Measurements from ENCODE around the gene FGF3.

The FGF3 gene

DNA sequence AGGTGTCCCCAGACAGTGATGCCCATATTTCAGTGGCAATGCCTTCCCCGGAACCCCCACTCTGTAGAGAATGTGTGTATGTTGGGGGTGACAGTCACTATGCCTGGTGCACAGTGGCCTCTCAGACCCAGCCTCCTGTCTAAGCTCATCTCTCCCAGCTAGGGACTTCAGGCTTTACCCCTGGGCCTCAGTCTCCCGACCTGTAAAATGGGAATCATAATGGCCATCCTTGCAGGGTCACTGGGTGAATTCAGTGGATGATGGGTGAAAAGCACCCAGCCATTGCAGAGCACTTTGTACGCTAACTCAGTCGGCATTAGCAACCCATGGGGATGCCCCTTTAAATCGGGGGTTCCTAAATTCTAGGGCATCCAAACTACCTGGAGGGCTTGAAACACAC, 18.9 kb downstream of the FGF3 start:
- Histone ChIP-seq H3K4me1 (ENCODE audit: control insufficient read depth, insufficient read depth, low read length) (no peaks in the 10 kb centered on the region), H3K27me3 (replicated peaks; ENCODE audit: control insufficient read depth, insufficient read depth, low read length) (peaks cover 40% of the 10 kb centered on the region), H3K9ac (ENCODE audit: low read length) (no peak overlapping the region), H3K36me3 (ENCODE audit: control insufficient read depth, insufficient read depth, low read length, severe bottlenecking) (no peaks in the 10 kb centered on the region), H3K9me3 (ENCODE audit: control insufficient read depth, low read length) (peaks cover 3% of the 10 kb centered on the region), H3K4me3 (ENCODE audit: low read length) (no peak overlapping the region)
- no peak for DNase-seq (ENCODE audit: low read depth)

DNA sequence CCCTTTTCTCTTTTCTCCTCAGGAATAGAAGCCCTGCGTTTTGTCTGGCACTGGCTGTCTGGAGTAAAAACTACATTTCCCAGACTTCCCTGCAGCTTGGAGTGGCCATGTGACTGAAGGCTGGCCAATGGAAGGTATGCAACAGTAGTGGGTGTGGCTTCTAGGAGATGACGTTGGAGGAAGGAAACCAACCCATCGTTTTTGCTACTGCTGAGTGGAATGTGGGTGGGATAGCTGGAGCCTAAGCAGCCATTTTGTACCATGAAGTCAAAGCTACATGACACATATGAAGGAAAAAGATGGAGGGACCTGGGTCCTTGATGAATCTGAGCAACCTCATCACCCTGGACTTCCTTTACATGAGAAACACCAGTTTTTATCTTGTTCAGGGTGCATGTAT, 19.6 kb downstream of the FGF3 start:
- no peak overlapping the region for H3K9ac ChIP-seq (ENCODE audit: low read length)
- no peaks in the 10 kb centered on the region for H3K36me3 ChIP-seq (ENCODE audit: control insufficient read depth, insufficient read depth, low read length, severe bottlenecking)
- no peak for DNase-seq (ENCODE audit: low read depth)
- H3K9me3 ChIP-seq (ENCODE audit: control insufficient read depth, low read length): peaks cover 3% of the 10 kb centered on the region
- peaks cover 39% of the 10 kb centered on the region for H3K27me3 ChIP-seq (replicated peaks; ENCODE audit: control insufficient read depth, insufficient read depth, low read length)
- H3K4me3 ChIP-seq (ENCODE audit: low read length): no peak overlapping the region
- no peaks in the 10 kb centered on the region for H3K4me1 ChIP-seq (ENCODE audit: control insufficient read depth, insufficient read depth, low read length)

DNA sequence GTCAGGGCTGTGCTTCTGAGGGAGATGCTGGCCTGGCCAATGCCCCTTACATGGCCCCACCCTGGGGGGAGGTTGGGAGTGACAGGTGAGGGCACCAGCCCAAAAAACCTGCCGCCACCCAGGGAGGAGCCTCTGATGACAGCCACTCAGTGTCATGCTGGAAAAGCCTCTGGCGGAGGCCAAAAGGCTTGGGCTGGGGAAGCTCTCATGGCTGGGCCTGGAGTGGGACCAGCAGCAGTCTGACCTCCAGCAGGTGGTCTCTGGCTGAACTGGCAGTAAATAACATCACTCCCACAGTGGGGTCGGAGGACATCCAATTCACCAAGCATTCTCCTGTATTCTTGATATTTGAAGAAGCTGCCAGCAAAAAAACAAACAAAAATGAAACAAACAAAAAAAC, 20.1 kb downstream of the FGF3 start:
- Histone ChIP-seq H3K9me3 (ENCODE audit: control insufficient read depth, low read length) (peaks cover 3% of the 10 kb centered on the region), H3K27me3 (replicated peaks; ENCODE audit: control insufficient read depth, insufficient read depth, low read length) (peaks cover 36% of the 10 kb centered on the region), H3K4me1 (ENCODE audit: control insufficient read depth, insufficient read depth, low read length) (no peaks in the 10 kb centered on the region), H3K9ac (ENCODE audit: low read length) (no peak overlapping the region), H3K4me3 (ENCODE audit: low read length) (no peak overlapping the region), H3K36me3 (ENCODE audit: control insufficient read depth, insufficient read depth, low read length, severe bottlenecking) (no peaks in the 10 kb centered on the region)
- DNase-seq (ENCODE audit: low read depth): no peak

DNA sequence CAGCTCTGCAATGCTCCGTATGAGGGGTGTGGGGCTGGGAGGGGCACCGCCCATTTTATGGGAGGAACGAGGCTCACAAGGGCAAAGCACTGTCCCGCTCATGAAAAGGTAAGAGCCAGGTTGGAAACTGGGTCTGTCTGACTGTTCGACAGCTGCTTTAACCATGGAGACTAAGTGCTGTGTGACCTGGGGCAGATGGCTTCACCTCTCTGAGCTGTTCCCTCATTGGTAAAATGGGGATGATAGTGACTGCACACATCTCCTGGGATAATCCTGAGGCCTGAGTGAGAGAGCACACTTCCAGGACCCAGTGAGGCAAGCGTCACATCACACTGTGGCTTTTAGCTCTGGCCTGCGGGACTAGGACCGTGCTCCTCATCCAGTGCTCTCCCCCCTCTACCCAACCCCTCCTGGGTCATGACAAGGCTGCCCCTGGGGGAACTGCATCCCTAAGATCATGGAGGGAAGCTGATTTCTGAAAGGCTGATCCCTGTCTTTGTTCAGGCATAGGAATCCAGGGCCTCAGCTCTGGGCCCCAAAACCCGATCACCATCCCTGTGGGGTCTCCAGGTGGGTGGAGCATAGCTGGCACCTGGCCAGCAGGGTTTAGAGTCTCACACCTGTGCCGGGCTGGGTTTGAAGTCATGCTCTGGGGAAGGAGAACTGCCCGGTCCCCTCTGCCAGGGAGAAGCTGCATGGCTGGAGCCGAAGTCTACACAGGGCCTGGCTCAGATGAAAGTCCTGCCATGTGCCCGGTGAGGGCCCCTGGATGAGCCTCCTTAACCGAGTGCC, 21.3 kb downstream of the FGF3 start:
- no peak for DNase-seq (ENCODE audit: low read depth)
- Histone ChIP-seq H3K27me3 (replicated peaks; ENCODE audit: control insufficient read depth, insufficient read depth, low read length) (peaks cover 26% of the 10 kb centered on the region), H3K9ac (ENCODE audit: low read length) (no peak overlapping the region), H3K4me3 (ENCODE audit: low read length) (no peak overlapping the region), H3K4me1 (ENCODE audit: control insufficient read depth, insufficient read depth, low read length) (no peaks in the 10 kb centered on the region), H3K9me3 (ENCODE audit: control insufficient read depth, low read length) (peaks cover 3% of the 10 kb centered on the region), H3K36me3 (ENCODE audit: control insufficient read depth, insufficient read depth, low read length, severe bottlenecking) (no peaks in the 10 kb centered on the region)

DNA sequence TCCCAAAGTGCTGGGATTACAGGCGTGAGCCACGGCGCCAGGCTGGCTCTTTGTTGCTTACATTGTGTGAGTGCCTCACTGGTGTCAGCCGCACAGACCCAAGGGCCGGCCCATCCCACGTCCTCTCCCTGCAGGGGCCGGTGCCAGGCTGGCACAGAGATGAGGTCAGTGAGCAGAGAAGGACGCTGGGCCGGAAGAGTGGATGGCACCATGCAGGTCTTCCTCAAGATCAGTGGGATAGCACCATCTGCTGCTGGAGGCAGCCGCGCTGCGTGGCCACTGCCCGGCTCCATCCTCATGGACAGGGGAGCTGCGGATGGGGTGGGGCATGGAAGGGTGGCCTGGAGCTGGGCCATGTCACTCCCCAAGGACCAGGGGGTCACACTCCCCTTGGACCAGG, 22.1 kb downstream of the FGF3 start:
- Histone ChIP-seq H3K4me3 (ENCODE audit: low read length) (no peak overlapping the region), H3K9ac (ENCODE audit: low read length) (no peak overlapping the region), H3K27me3 (replicated peaks; ENCODE audit: control insufficient read depth, insufficient read depth, low read length) (peaks cover 18% of the 10 kb centered on the region), H3K9me3 (ENCODE audit: control insufficient read depth, low read length) (peaks cover 3% of the 10 kb centered on the region), H3K36me3 (ENCODE audit: control insufficient read depth, insufficient read depth, low read length, severe bottlenecking) (no peaks in the 10 kb centered on the region), H3K4me1 (ENCODE audit: control insufficient read depth, insufficient read depth, low read length) (no peaks in the 10 kb centered on the region)
- DNase-seq (ENCODE audit: low read depth): no peak

DNA sequence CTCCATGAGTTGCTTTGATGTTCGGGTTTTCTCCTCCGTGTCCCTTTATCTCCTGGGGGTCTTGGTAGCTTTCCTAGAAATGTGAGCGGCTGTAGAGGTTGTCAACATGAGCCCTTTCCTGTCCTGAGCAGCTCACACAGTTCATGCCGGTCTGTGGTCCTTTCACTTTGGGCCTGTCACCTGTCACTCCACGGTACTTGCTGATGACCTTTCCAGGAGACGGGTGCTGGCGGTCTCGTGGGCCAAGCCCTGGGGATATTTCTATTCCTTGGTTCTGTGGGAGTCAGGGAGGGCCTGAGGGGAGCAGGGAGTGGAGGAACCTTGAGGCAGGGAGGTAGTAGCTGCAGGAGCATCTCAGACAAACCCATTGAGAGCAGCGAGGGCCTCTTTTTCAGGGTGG, 23.2 kb downstream of the FGF3 start:
- no peak overlapping the region for H3K4me3 ChIP-seq (ENCODE audit: low read length)
- H3K27me3 ChIP-seq (replicated peaks; ENCODE audit: control insufficient read depth, insufficient read depth, low read length): peaks cover 10% of the 10 kb centered on the region
- peaks cover 10% of the 10 kb centered on the region for H3K4me1 ChIP-seq (ENCODE audit: control insufficient read depth, insufficient read depth, low read length)
- DNase-seq (ENCODE audit: low read depth): no peak
- H3K9me3 ChIP-seq (ENCODE audit: control insufficient read depth, low read length): peaks cover 3% of the 10 kb centered on the region
- H3K36me3 ChIP-seq (ENCODE audit: control insufficient read depth, insufficient read depth, low read length, severe bottlenecking): no peaks in the 10 kb centered on the region
- no peak overlapping the region for H3K9ac ChIP-seq (ENCODE audit: low read length)

DNA sequence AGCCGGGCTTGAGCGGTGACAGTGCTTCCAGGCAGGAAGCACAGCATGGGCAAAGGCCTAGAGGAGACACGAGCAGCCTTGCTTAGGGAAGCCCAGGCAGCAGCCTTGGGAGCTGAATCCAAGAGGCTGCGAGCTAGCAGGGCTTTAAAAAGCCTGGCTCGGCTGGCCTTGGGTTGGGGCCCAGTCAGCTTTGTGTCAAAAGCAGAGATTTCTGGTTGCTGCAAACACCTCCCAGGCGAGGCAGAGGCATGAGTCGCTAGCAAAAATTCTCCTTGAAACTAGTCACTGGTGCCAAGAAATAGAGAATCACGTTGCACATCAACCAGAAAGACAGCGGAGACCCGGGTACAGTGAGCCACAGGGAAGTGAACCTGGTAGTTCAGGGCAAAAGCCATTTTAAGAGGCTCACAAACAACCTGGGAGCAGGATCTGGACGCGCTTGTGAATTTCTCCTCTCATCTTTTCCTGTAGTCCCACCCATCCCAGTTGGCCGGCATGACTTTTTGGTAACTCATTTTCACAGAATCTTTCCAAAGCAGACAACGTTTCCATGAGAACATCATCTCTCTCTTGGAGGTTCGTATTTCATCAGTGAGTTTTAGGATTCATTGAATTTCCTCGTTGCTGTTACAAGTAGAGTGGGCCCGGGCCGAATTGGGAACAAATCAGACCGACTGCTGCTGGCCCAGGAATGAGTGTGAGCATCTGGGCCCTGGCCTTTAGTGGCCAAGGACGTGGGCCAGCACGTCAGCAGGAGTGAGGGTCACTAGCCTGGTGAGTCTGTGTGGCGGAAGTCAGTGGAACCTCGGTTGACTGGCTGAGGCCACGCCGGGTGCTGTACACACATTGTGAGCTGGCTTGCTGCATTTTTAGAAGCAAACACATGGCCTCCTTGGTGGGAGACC, 27.7 kb downstream of the FGF3 start:
- DNase-seq (ENCODE audit: low read depth): peak; percentile 66

DNA sequence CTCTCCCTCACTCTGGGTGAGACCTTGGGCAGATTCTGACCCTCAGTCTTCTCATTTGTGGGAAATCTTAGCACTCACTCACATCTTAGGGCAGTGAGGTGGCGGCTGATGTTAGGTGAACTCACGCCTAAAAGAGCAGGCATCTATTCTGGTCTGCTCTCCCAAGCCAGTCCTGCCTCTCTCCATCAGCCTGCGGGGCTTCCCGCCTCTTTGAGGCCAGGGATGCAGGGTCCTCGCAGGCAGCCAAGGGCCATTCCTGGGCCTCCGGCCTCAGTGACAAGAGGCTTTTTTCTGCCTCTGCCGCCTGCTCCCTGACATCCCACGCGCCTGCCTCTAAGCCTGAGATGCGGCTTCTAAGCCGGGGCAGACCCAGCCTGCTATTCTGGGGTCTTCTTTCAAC, 30.3 kb downstream of the FGF3 start:
- no peak overlapping the region for H3K4me3 ChIP-seq (ENCODE audit: low read length)
- H3K27me3 ChIP-seq (replicated peaks; ENCODE audit: control insufficient read depth, insufficient read depth, low read length): peaks cover 16% of the 10 kb centered on the region
- H3K9me3 ChIP-seq (ENCODE audit: control insufficient read depth, low read length): no peaks in the 10 kb centered on the region
- H3K36me3 ChIP-seq (ENCODE audit: control insufficient read depth, insufficient read depth, low read length, severe bottlenecking): no peaks in the 10 kb centered on the region
- no peak for DNase-seq (ENCODE audit: low read depth)
- no peak overlapping the region for H3K9ac ChIP-seq (ENCODE audit: low read length)
- peaks cover 15% of the 10 kb centered on the region for H3K4me1 ChIP-seq (ENCODE audit: control insufficient read depth, insufficient read depth, low read length)

More for the DNA sequence above, 27.7 kb downstream of the FGF3 start:
- peaks cover 15% of the 10 kb centered on the region for H3K4me1 ChIP-seq (ENCODE audit: control insufficient read depth, insufficient read depth, low read length)
- H3K9me3 ChIP-seq (ENCODE audit: control insufficient read depth, low read length): no peaks in the 10 kb centered on the region
- H3K9ac ChIP-seq (ENCODE audit: low read length): peak overlapping the region; percentile 30
- peaks cover 13% of the 10 kb centered on the region for H3K27me3 ChIP-seq (replicated peaks; ENCODE audit: control insufficient read depth, insufficient read depth, low read length)
- H3K36me3 ChIP-seq (ENCODE audit: control insufficient read depth, insufficient read depth, low read length, severe bottlenecking): no peaks in the 10 kb centered on the region
- H3K4me3 ChIP-seq (ENCODE audit: low read length): no peak overlapping the region

DNA sequence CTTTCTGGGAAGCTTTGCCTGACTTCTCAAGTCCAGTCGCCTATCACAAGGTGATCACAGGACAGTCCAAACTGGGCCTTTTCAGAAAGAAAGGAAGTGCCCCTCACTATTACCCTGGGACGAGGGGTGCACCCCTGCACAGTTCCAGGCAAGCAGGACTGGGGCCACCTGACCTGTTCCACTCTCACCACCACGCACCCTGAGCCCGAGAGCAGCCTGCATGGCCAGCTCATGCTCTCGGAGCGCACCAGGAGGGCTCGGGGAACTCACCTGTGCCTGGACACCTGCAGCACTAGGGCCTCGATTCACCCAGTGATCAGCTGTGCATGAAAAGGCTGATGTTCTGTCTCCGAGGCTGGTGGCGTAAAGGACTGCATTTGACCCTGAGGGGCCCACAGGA, 31.3 kb downstream of the FGF3 start:
- H3K9me3 ChIP-seq (ENCODE audit: control insufficient read depth, low read length): no peaks in the 10 kb centered on the region
- H3K9ac ChIP-seq (ENCODE audit: low read length): no peak overlapping the region
- H3K36me3 ChIP-seq (ENCODE audit: control insufficient read depth, insufficient read depth, low read length, severe bottlenecking): no peaks in the 10 kb centered on the region
- DNase-seq (ENCODE audit: low read depth): no peak
- H3K4me1 ChIP-seq (ENCODE audit: control insufficient read depth, insufficient read depth, low read length): peaks cover 15% of the 10 kb centered on the region
- peaks cover 16% of the 10 kb centered on the region for H3K27me3 ChIP-seq (replicated peaks; ENCODE audit: control insufficient read depth, insufficient read depth, low read length)
- no peak overlapping the region for H3K4me3 ChIP-seq (ENCODE audit: low read length)

DNA sequence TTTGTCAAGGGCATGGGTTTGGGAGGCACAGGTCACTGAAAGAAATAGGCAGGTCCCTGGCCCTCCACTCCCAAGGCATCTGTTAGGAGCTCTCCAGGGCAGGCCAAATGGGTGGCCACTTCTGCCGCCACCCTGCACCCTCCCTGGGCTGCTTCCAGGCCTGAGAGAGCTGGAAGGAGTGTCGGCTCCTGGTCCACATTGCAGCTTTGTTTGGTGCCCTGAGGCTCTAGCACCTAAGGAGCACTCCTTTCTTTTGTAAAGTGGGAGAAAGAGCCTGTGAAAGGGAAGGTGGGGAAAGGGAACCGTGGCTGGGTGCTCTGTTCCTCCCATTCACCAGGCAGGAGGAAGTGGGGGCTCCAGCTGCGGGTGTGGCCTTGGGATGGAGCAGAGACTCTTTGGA, 31.8 kb downstream of the FGF3 start:
- Histone ChIP-seq H3K9me3 (ENCODE audit: control insufficient read depth, low read length) (no peaks in the 10 kb centered on the region), H3K4me1 (ENCODE audit: control insufficient read depth, insufficient read depth, low read length) (peaks cover 15% of the 10 kb centered on the region), H3K4me3 (ENCODE audit: low read length) (no peak overlapping the region), H3K9ac (ENCODE audit: low read length) (no peak overlapping the region), H3K27me3 (replicated peaks; ENCODE audit: control insufficient read depth, insufficient read depth, low read length) (peaks cover 20% of the 10 kb centered on the region), H3K36me3 (ENCODE audit: control insufficient read depth, insufficient read depth, low read length, severe bottlenecking) (no peaks in the 10 kb centered on the region)
- no peak for DNase-seq (ENCODE audit: low read depth)

DNA sequence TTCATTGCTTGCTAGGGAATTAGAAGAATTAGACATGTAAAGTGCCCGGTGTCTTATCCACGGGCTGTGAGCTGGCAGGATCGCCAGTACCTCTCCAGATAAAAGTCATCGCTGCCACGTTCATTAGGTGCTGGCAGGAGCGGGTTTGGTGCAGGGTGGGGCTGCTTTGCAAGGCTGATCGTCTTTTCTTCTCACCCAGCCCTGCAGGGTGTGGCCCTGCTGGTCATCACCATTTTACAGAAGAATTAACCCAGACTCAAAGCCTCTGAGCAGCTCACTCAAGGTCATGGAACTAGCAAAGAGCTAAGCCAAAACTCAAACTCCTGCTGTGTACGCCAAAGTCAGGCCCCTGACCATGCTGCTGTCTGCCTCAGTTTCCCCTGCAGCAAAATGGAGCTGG, 38.0 kb downstream of the FGF3 start:
- Histone ChIP-seq H3K9ac (ENCODE audit: low read length) (no peak overlapping the region), H3K4me1 (ENCODE audit: control insufficient read depth, insufficient read depth, low read length) (no peaks in the 10 kb centered on the region), H3K36me3 (ENCODE audit: control insufficient read depth, insufficient read depth, low read length, severe bottlenecking) (no peaks in the 10 kb centered on the region), H3K4me3 (ENCODE audit: low read length) (no peak overlapping the region), H3K27me3 (replicated peaks; ENCODE audit: control insufficient read depth, insufficient read depth, low read length) (peaks cover 54% of the 10 kb centered on the region), H3K9me3 (ENCODE audit: control insufficient read depth, low read length) (no peaks in the 10 kb centered on the region)
- DNase-seq (ENCODE audit: low read depth): no peak
